ENCODE data around the gene TRIM46. TPM values are rescaled to one million over a fixed set of nuclear protein-coding genes. Genes with fewer than 3 reads are reported as not detected.

TRIM46 gene
- total and polyA plus RNA-seq, 2 of the 13 experiments (the other 11 are each of a cell fraction or from before 2014, with no cell fraction given), result 0.04 to 0.09 TPM

GRCh38 chr1:155127105-155127966 lies 46.3 kb upstream of the TRIM46 start, which contains the start of gene EFNA1:
Gene EFNA1 (plus strand): TSS chr1:155127876. CDS start chr1:155127978, 102 bp downstream.
- Histone ChIP-seq H3K27me3 (ENCODE audit: control insufficient read depth in 1 of 2, insufficient read depth in 2 of 2, low read length in 2 of 2) (no peaks in the 10 kb centered on the region; a peak in 1 of 5 replicates), H3K4me1 (ENCODE audit: insufficient read depth, low read length) (peaks cover 46% of the 10 kb centered on the region), H3K79me2 (ENCODE audit: insufficient read depth, low read length) (peaks cover 52% of the 10 kb centered on the region), H3K4me2 (ENCODE audit: low read depth, low read length) (peak within 1 kb of the TSS; percentile 94), H3K36me3 (replicated peaks in 1 of 2; ENCODE audit: control insufficient read depth in 1 of 2, insufficient read depth in 2 of 2, low read length in 2 of 2) (peaks cover 6 to 22% of the 10 kb centered on the region in 2 experiments; a peak in 4 of 5 replicates), H3K27ac (ENCODE audit: extremely low read length, insufficient read depth, low read length) (peak within 1 kb of the TSS; percentile 100), H3K9me3 (ENCODE audit: low read length) (no peaks in the 10 kb centered on the region), H3K4me3 (replicated peaks in 1 of 3; ENCODE audit: insufficient read depth in 1 of 3, low read depth in 2 of 3, low read length in 3 of 3) (peak within 1 kb of the TSS; percentile 96 to 99 (median 99)), H3K9ac (ENCODE audit: insufficient read depth, low read depth, low read length) (peak within 1 kb of the TSS; percentile 99), H4K20me1 (ENCODE audit: insufficient read depth, low read length) (peaks cover 30% of the 10 kb centered on the region), H2AFZ (ENCODE audit: low read length) (no peak within 1 kb of the TSS)
- peak; percentile 94 for FAIRE-seq
- ATAC-seq, result peak; percentile 61
- peak; percentile 99 for DNase-seq (ENCODE audit: low spot score)
- in situ Hi-C loops (cut with HindIII; ENCODE audit: extremely low pct_ligation_motif_present, low pct_unique_long_range_greater_than_20kb), result loop anchor here (5.0 kb wide), 1 partner anchor 35 kb away; no protein-coding TSS in a partner anchor
- ChIA-PET POLR2A (interaction anchor here (0.8 to 6.4 kb wide), 23 partner anchors 10 to 196 kb away, joined by 3 to 144 read pairs (median 6); partner anchors contain the start of genes ADAM15, CKS1B, DPM3 and FDPS), CTCF (ENCODE audit: low intra/inter-chr PET ratio, low total read pairs) (interaction anchor here (1.2 kb wide), 1 partner anchor 40 kb away, joined by 3 read pairs; no protein-coding TSS in a partner anchor)
- intact Hi-C loops (cut with micrococcal nuclease; ENCODE audit: unreplicated experiment), result loop anchor here (1.0 to 5.0 kb wide), 5 partner anchors 8 to 955 kb away; partner anchors contain the start of genes MEX3A and SLC50A1
- under 1% methylated on average over 32 of the region's 76 CpGs for WGBS (ENCODE audit: low lambda C conversion rate)
- BruUV-seq (replicated peaks), result no TSS peak
- peak; percentile 89; the same call in 1 of the 2 replicates for TF ChIP-seq ZNF101 (CRISPR knock-in tag; IDR thresholded peaks at IDR 0.05; ENCODE audit: borderline replicate concordance, low read depth)
- peak; percentile 97 for TF ChIP-seq ARNTL (CRISPR knock-in tag; IDR thresholded peaks at IDR 0.05)
- TF ChIP-seq POLR2A (IDR thresholded peaks at IDR 0.05; ENCODE audit: insufficient read depth in 1 of 2, low read depth in 2 of 2, low read length in 2 of 2), result peak in 1 of 2 experiments; percentile 92; a peak in 2 of 4 replicates
- 0 out of 2 replicates have a peak, but pooled peaks have one; percentile 22 for TF ChIP-seq AHDC1 (CRISPR knock-in tag; IDR thresholded peaks at IDR 0.05; ENCODE audit: borderline replicate concordance)
- TF ChIP-seq ZNF691 (CRISPR knock-in tag; IDR thresholded peaks at IDR 0.05; ENCODE audit: borderline replicate concordance, low read depth), result no peak
- no peak; the same call in 1 of the 2 replicates for TF ChIP-seq BATF2 (CRISPR knock-in tag; IDR thresholded peaks at IDR 0.05)
- peak; percentile 67 for TF ChIP-seq PRPF4 (IDR thresholded peaks at IDR 0.05; ENCODE audit: low read depth, low read length, poor library complexity, severe bottlenecking)
